HCT116 (cell line): ENCODE measurements around the gene FNDC11. TPM values are rescaled to one million over a fixed set of nuclear protein-coding genes. Genes with fewer than 3 reads are reported as not detected.
A peak's percentile ranks its signal among the peaks of the same experiment; 100 is the strongest.

Source experiments
- ATAC-seq: fragments of 200-7000 bp; cut with Tn5 transposase; 2 replicates; pipeline ENCODE4 v1.9.1; 2020; ENCODE audit warnings: mild to moderate bottlenecking, moderate library complexity
- BruUV-seq: library from RNA; stranded (reverse); fragments of 400-500 nt; replicated peaks from 2 replicates; lab custom pipeline; 2021; lab: Mats Ljungman, UMichigan
- CTCF ChIA-PET: fragments of 300-600 bp; sonication (Branson Sonifier 250); formaldehyde crosslinking; loops from one replicate; lab custom pipeline; 2021; ENCODE audit warnings: antibody characterized with exemption; lab: Charles Lee
- POLR2A ChIA-PET: fragments of 300-600, 350-600 bp; sonication (Branson Sonifier 250); formaldehyde crosslinking; loops from one replicate; lab custom pipeline; 2021; ENCODE audit warnings: antibody characterized with exemption; lab: Charles Lee
- RAD21 ChIA-PET, 2 experiments: fragments of 300-600 bp; sonication (Branson Sonifier 250); formaldehyde crosslinking; loops; one replicate each; lab custom pipeline; 2023; ENCODE audit warnings: low total read pairs in 2 of 2; ENCODE audit not compliant: uncharacterized antibody in 2 of 2, unreplicated experiment in 2 of 2, low non-redundant PET in 1 of 2; lab: Charles Lee
- DNase-seq: peaks from one replicate; pipeline ENCODE4 v3.0.0-alpha.2; 2010; ENCODE audit warnings: low read depth, low spot score
- H2AFZ ChIP-seq: fragments of 200-600 bp; shearing (Covaris generic), sonication (generic); 2 replicates; pipeline ENCODE4 v1.6.1; 2017; ENCODE audit warnings: low read depth, mixed run types, mixed read lengths, antibody characterized with exemption, low read length; ENCODE audit not compliant: poor library complexity, severe bottlenecking
- H3K27ac ChIP-seq: 2 replicates; pipeline ENCODE4 v1.5.1; 2012; ENCODE audit warnings: low read depth, low read length
- H3K27me3 ChIP-seq: fragments of 200-600 bp; sonication (generic); 2 replicates; pipeline ENCODE4 v1.6.1; 2016; ENCODE audit warnings: mixed run types, low read length, mixed read lengths; ENCODE audit not compliant: insufficient read depth
- H3K36me3 ChIP-seq, 2 experiments: fragments of 200-500 bp in 1 of 2; fragments of 200-600 bp in 1 of 2; sonication (Bioruptor generic) in 1 of 2; sonication (generic) in 1 of 2; 2 replicates each; pipeline versions ENCODE4 v1.5.1 to v1.6.1; 2014 to 2016; ENCODE audit warnings: low read length in 2 of 2, inconsistent platforms in 1 of 2, mixed read lengths in 1 of 2, mixed run types in 1 of 2; ENCODE audit not compliant: insufficient read depth in 2 of 2, control insufficient read depth in 1 of 2
- H3K4me1 ChIP-seq, 2 experiments: fragments of 200-600 bp in 1 of 2; sonication (generic) in 1 of 2; 2 replicates each; pipeline versions ENCODE4 v1.5.1 to v1.6.1; 2012 to 2017; ENCODE audit warnings: low read length in 2 of 2, inconsistent platforms in 1 of 2, mild to moderate bottlenecking in 1 of 2, mixed read lengths in 1 of 2, mixed run types in 1 of 2, moderate library complexity in 1 of 2; ENCODE audit not compliant: insufficient read depth in 2 of 2, control insufficient read depth in 1 of 2
- H3K4me2 ChIP-seq: fragments of 200-600 bp; sonication (generic); 2 replicates; pipeline ENCODE4 v1.6.1; 2017; ENCODE audit warnings: mixed run types, low read length, mixed read lengths
- H3K4me3 ChIP-seq, 2 experiments: fragments of 200-600 bp in 1 of 2; sonication (generic) in 1 of 2; replicated peaks in 1 of 2; 2 replicates each; pipeline ENCODE4 v1.5.1; 2011 to 2016; ENCODE audit warnings: low read length in 2 of 2, control low read depth in 1 of 2, low read depth in 1 of 2, mild to moderate bottlenecking in 1 of 2, mixed read lengths in 1 of 2, mixed run types in 1 of 2
- H3K79me2 ChIP-seq: fragments of 200-600 bp; sonication (generic); 2 replicates; pipeline ENCODE4 v1.6.1; 2017; ENCODE audit warnings: mild to moderate bottlenecking, mixed run types, low read length, moderate library complexity, mixed read lengths; ENCODE audit not compliant: insufficient read depth
- H3K9ac ChIP-seq: fragments of 200-600 bp; sonication (generic); 2 replicates; pipeline ENCODE4 v1.6.1; 2016; ENCODE audit warnings: low read length, mixed read lengths
- H3K9me2 ChIP-seq: fragments of 200-600 bp; sonication (generic), shearing (Covaris generic); 2 replicates; pipeline ENCODE4 v1.6.1; 2017; ENCODE audit warnings: mixed run types, mild to moderate bottlenecking, moderate library complexity; ENCODE audit not compliant: insufficient read depth
- H3K9me3 ChIP-seq, 2 experiments: fragments of 200-500 bp in 1 of 2; fragments of 200-600 bp in 1 of 2; sonication (Bioruptor generic) in 1 of 2; sonication (generic) in 1 of 2; 2 replicates each; pipeline ENCODE4 v1.6.1; 2014 to 2017; ENCODE audit warnings: low read length in 2 of 2, mixed read lengths in 2 of 2, inconsistent platforms in 1 of 2, low read depth in 1 of 2, mild to moderate bottlenecking in 1 of 2, mixed run types in 1 of 2, moderate library complexity in 1 of 2; ENCODE audit not compliant: control insufficient read depth in 1 of 2, insufficient read depth in 1 of 2
- H4K20me1 ChIP-seq: fragments of 200-600 bp; sonication (generic), shearing (Covaris generic); 2 replicates; pipeline ENCODE4 v1.6.1; 2017; ENCODE audit warnings: mixed run types, mild to moderate bottlenecking, moderate library complexity; ENCODE audit not compliant: insufficient read depth
- ATF3 ChIP-seq: IDR thresholded peaks from 2 replicates; pipeline ENCODE4 v1.6.1; 2012
- EGR1 ChIP-seq: IDR thresholded peaks from 2 replicates; pipeline ENCODE4 v1.6.1; 2012; ENCODE audit warnings: low read depth
- ELF1 ChIP-seq: IDR thresholded peaks from 2 replicates; pipeline ENCODE4 v1.6.1; 2012; ENCODE audit warnings: low read depth, borderline replicate concordance
- EZH2 ChIP-seq: fragments of 200-600 bp; sonication (generic); IDR thresholded peaks from 2 replicates; pipeline ENCODE4 v1.6.1; 2017; ENCODE audit warnings: antibody characterized with exemption, mixed run types
- EZH2phosphoT487 ChIP-seq: fragments of 200-600 bp; IDR thresholded peaks from 2 replicates; pipeline ENCODE4 v1.6.1; 2018; ENCODE audit warnings: antibody characterized with exemption, borderline replicate concordance
- FOSL1 ChIP-seq: IDR thresholded peaks from 2 replicates; pipeline ENCODE4 v1.6.1; 2012; ENCODE audit warnings: low read depth
- JUND ChIP-seq: IDR thresholded peaks from 2 replicates; pipeline ENCODE4 v1.6.1; 2012
- POLR2A ChIP-seq: IDR thresholded peaks from 2 replicates; pipeline ENCODE4 v1.7.0; 2011; ENCODE audit warnings: borderline replicate concordance; ENCODE audit not compliant: insufficient read depth, insufficient read length; ENCODE audit errors: extremely low read depth
- POLR2AphosphoS5 ChIP-seq: IDR thresholded peaks from 2 replicates; pipeline ENCODE4 v1.6.1; 2011; ENCODE audit warnings: mild to moderate bottlenecking, low read depth, low read length, moderate library complexity
- SIN3A ChIP-seq: IDR thresholded peaks from 2 replicates; pipeline ENCODE4 v1.6.1; 2012; ENCODE audit warnings: low read depth
- SP1 ChIP-seq: IDR thresholded peaks from 2 replicates; pipeline ENCODE4 v1.6.1; 2012; ENCODE audit warnings: low read depth
- TCF7L2 ChIP-seq: IDR thresholded peaks from 2 replicates; pipeline ENCODE4 v1.7.0; 2011; ENCODE audit warnings: borderline replicate concordance, inconsistent platforms; ENCODE audit not compliant: insufficient read depth, insufficient read length; ENCODE audit errors: extremely low read depth
- ZFX ChIP-seq: fragments of 450-650 bp; IDR thresholded peaks from 2 replicates; pipeline ENCODE4 v1.6.1; 2017
- intact Hi-C: fragments of 100-400 bp; cut with micrococcal nuclease; formaldehyde crosslinking; loops from 2 replicates; pipeline ENCODE4 v1.10.0; 2022
- total RNA-seq: library from RNA; stranded (reverse); gene quantifications from one replicate; pipeline ENCODE4 v1.2.1, GENCODE V29; 2021; ENCODE audit not compliant: unreplicated experiment

The FNDC11 gene
- total RNA-seq, 1 experiment from 2014 or later: 5.5 TPM

- intact Hi-C loops: no loop called here
- Histone ChIP-seq H4K20me1 (no peaks in the 10 kb centered on the region), H3K9me3 (no peaks in the 10 kb centered on the region), H3K9me2 (no peaks in the 10 kb centered on the region), H3K4me1 (peaks cover 33 to 52% of the 10 kb centered on the region in 2 experiments), H3K4me2 (no peak overlapping the region), H3K27me3 (no peaks in the 10 kb centered on the region), H3K4me3 (no peak overlapping the region), H3K27ac (no peak overlapping the region), H3K36me3 (no peaks in the 10 kb centered on the region), H3K9ac (no peak overlapping the region), H2AFZ (no peak overlapping the region), H3K79me2 (no peaks in the 10 kb centered on the region)
- ChIA-PET POLR2A (no interaction called here), RAD21 (no interaction called here), CTCF (interaction anchor here (1.7 kb wide), 1 partner anchor 10 kb away, joined by 7 read pairs; the partner anchor contains the start of gene PTK6)
- TF ChIP-seq EGR1 (no peak), ELF1 (no peak), ZFX (no peak), EZH2 (no peak), EZH2phosphoT487 (no peak), POLR2AphosphoS5 (no peak)
- no TSS peak for BruUV-seq
- no peak for DNase-seq
- ATAC-seq: no peak
These were observed 6.8 kb upstream of the FNDC11 start for GRCh38 chr20:63546956-63547724.

GRCh38 chr20:63547725-63548480 lies 6.1 kb upstream of the FNDC11 start, which contains the start of gene SRMS:
Gene SRMS, minus strand, starts transcription at chr20:63547749. Its CDS starts 286 bp downstream, at chr20:63547463.
- DNase-seq (no peak), ATAC-seq (peak; percentile 40)
- H3K79me2 ChIP-seq: no peaks in the 10 kb centered on the region
- no peaks in the 10 kb centered on the region for H3K27me3 ChIP-seq
- H3K27ac ChIP-seq: no peak within 1 kb of the TSS
- no peaks in the 10 kb centered on the region for H4K20me1 ChIP-seq
- H2AFZ ChIP-seq: no peak within 1 kb of the TSS
- H3K9me2 ChIP-seq: no peaks in the 10 kb centered on the region
- H3K36me3 ChIP-seq: no peaks in the 10 kb centered on the region
- no peaks in the 10 kb centered on the region for H3K9me3 ChIP-seq
- H3K4me1 ChIP-seq: peaks cover 37 to 49% of the 10 kb centered on the region in 2 experiments
- intact Hi-C loops: no loop called here
- TF ChIP-seq FOSL1 (no peak), SP1 (no peak), POLR2A (no peak), EZH2phosphoT487 (no peak), ATF3 (no peak), SIN3A (no peak), TCF7L2 (no peak), JUND (no peak)
- ChIA-PET POLR2A (no interaction called here), CTCF (interaction anchor here (1.7 kb wide), 1 partner anchor 11 kb away, joined by 7 read pairs; the partner anchor contains the start of gene PTK6), RAD21 (no interaction called here)
- H3K4me3 ChIP-seq: no peak within 1 kb of the TSS
- no TSS peak for BruUV-seq
- no peak within 1 kb of the TSS for H3K9ac ChIP-seq
- H3K4me2 ChIP-seq: peak within 1 kb of the TSS; percentile 19; the same call in 1 of the 2 replicates
